NB4 (cell line): Measurements from ENCODE around the gene CCNDBP1.

Experiments
- CTCF ChIP-seq: IDR thresholded peaks from one replicate; pipeline ENCODE4 v1.5.1; 2012; ENCODE audit warnings: low read depth, low read length
- MAX ChIP-seq: IDR thresholded peaks from 2 replicates; pipeline ENCODE4 v1.6.1; 2011; ENCODE audit warnings: low read depth, low read length
- MYC ChIP-seq: IDR thresholded peaks from 2 replicates; pipeline ENCODE4 v1.6.1; 2011; ENCODE audit warnings: low read depth, low read length
- POLR2A ChIP-seq: IDR thresholded peaks from 2 replicates; pipeline ENCODE4 v1.6.1; 2011; ENCODE audit warnings: mild to moderate bottlenecking; ENCODE audit not compliant: insufficient read length; ENCODE audit errors: extremely low read depth

GRCh38 chr15:43211224-43211735 lies 26.1 kb downstream of the CCNDBP1 start:
- TF ChIP-seq CTCF: no peak
- TF ChIP-seq POLR2A: no peak
- no peak for TF ChIP-seq MAX
- no peak for TF ChIP-seq MYC
